Thymus (tissue), 11 donors: ENCODE measurements around the gene CALCOCO2. TPM values are rescaled to one million over a fixed set of nuclear protein-coding genes. Genes with fewer than 3 reads are reported as not detected.
A peak's percentile ranks its signal among the peaks of the same experiment; 100 is the strongest.
"Not testable (repeated sequence)": the region's sequence is repeated elsewhere in the genome, so short reads cannot be mapped to it uniquely, and the experiment has no call there.

Experiments
- DNase-seq, 9 donors: peaks; one replicate each; pipeline ENCODE4 v3.0.0-alpha.2; 2013; ENCODE audit warnings: low spot score in 9 of 9, low read depth in 6 of 9, missing footprints in 1 of 9
- H3K27ac ChIP-seq, 2 donors: one replicate each; pipeline ENCODE4 v1.5.1; 2013; ENCODE audit warnings: control low read depth in 1 of 2, low read depth in 1 of 2, low read length in 1 of 2, mild to moderate bottlenecking in 1 of 2, moderate library complexity in 1 of 2
- H3K27me3 ChIP-seq, 2 donors: one replicate each; pipeline ENCODE4 v1.5.1; 2013; ENCODE audit warnings: low read length in 1 of 2; ENCODE audit not compliant: control insufficient read depth in 2 of 2, insufficient read depth in 1 of 2
- H3K36me3 ChIP-seq, 2 donors: one replicate each; pipeline ENCODE4 v1.5.1; 2013; ENCODE audit warnings: low read length in 1 of 2, mild to moderate bottlenecking in 1 of 2, moderate library complexity in 1 of 2; ENCODE audit not compliant: control insufficient read depth in 2 of 2, insufficient read depth in 2 of 2
- H3K4me1 ChIP-seq, 2 donors: one replicate each; pipeline ENCODE4 v1.5.1; 2013; ENCODE audit warnings: low read length in 2 of 2; ENCODE audit not compliant: control insufficient read depth in 2 of 2, insufficient read depth in 2 of 2
- H3K4me3 ChIP-seq, 2 donors: one replicate each; pipeline ENCODE4 v1.5.1; 2013; ENCODE audit warnings: low read length in 2 of 2, control low read depth in 1 of 2, mild to moderate bottlenecking in 1 of 2
- H3K9me3 ChIP-seq, 2 donors: one replicate each; pipeline ENCODE4 v1.5.1; 2013; ENCODE audit warnings: low read length in 1 of 2, mild to moderate bottlenecking in 1 of 2; ENCODE audit not compliant: control insufficient read depth in 2 of 2, insufficient read depth in 1 of 2
- WGBS: extraction: QIAGEN DNeasy Blood & Tissue Kit; methylation state at CpG from one replicate; pipeline ENCODE4 v1.1.7; 2013; 5-methylcytosine and 5-hydroxymethylcytosine counted together
- polyA plus RNA-seq: library from polyadenylated mRNA; stranded (reverse); fragments of 200-250 nt; gene quantifications from one replicate; pipeline ENCODE4 v1.2.3, GENCODE V29; 2013
- total RNA-seq: library from RNA; stranded (reverse); fragments of 120-200 nt; gene quantifications from one replicate; pipeline ENCODE4 v1.2.4, GENCODE V29; 2013
- donor health status: healthy.

Gene CALCOCO2
- total and polyA plus RNA-seq, 2 donors = 30.8 to 90.6 TPM

- Histone ChIP-seq H3K9me3 (peaks cover 0 to 6% of the 10 kb centered on the region in 2 donors), H3K27me3 (peaks cover 8 to 64% of the 10 kb centered on the region in 2 donors), H3K4me1 (peaks cover 2 to 13% of the 10 kb centered on the region in 2 donors), H3K27ac (no peak within 1 kb of the TSS), H3K36me3 (no peaks in the 10 kb centered on the region), H3K4me3 (peak within 1 kb of the TSS; percentile 14 to 40)
- DNase-seq = peak in 7 of 9 donors; percentile 45 to 91 (median 78)
- WGBS = 2% methylated on average over 64 of the region's 64 CpGs
These were observed 13.9 kb upstream of the CALCOCO2 start, which contains the start of gene TTLL6 for GRCh38 chr17:48816774-48817590. TTLL6 (minus strand) TSS chr17:48817229; CDS start chr17:48817072, 157 bp downstream.

GRCh38 chr17:48818361-48818841, 12.4 kb upstream of the CALCOCO2 start:
- Histone ChIP-seq H3K4me3 (no peak overlapping the region), H3K9me3 (peaks cover 0 to 6% of the 10 kb centered on the region in 2 donors), H3K27me3 (peaks cover 8 to 58% of the 10 kb centered on the region in 2 donors), H3K36me3 (no peaks in the 10 kb centered on the region), H3K4me1 (peaks cover 2 to 13% of the 10 kb centered on the region in 2 donors), H3K27ac (no peak overlapping the region)
- DNase-seq = no peak
- WGBS = 87% methylated on average over 9 of the region's 9 CpGs

- Histone ChIP-seq H3K4me1 (peaks cover 2 to 13% of the 10 kb centered on the region in 2 donors), H3K27ac (no peak overlapping the region), H3K36me3 (no peaks in the 10 kb centered on the region), H3K4me3 (no peak overlapping the region), H3K9me3 (peaks cover 0 to 6% of the 10 kb centered on the region in 2 donors), H3K27me3 (peaks cover 8 to 48% of the 10 kb centered on the region in 2 donors)
- WGBS = 91% methylated on average over 11 of the region's 11 CpGs
- DNase-seq = no peak
These were observed 11.4 kb upstream of the CALCOCO2 start for GRCh38 chr17:48819466-48819865.

GRCh38 chr17:48820936-48821335, 9.9 kb upstream of the CALCOCO2 start:
- WGBS = 94% methylated on average over 6 of the region's 6 CpGs

GRCh38 chr17:48825446-48826381, 5.1 kb upstream of the CALCOCO2 start:
- H3K27me3 ChIP-seq = peaks cover 0 to under 1% of the 10 kb centered on the region in 2 donors
- WGBS = 95% methylated on average over 11 of the region's 11 CpGs
- no peak for DNase-seq
- H3K4me3 ChIP-seq = no peak overlapping the region
- H3K9me3 ChIP-seq = no peaks in the 10 kb centered on the region
- no peaks in the 10 kb centered on the region for H3K36me3 ChIP-seq
- H3K27ac ChIP-seq = no peak overlapping the region
- peaks cover 3 to 4% of the 10 kb centered on the region in 2 donors for H3K4me1 ChIP-seq

More at GRCh38 chr17:48820936-48821335, 9.9 kb upstream of the CALCOCO2 start:
- not testable (repeated sequence) for H3K36me3 ChIP-seq, H3K4me3 ChIP-seq, H3K9me3 ChIP-seq, DNase-seq, H3K27ac ChIP-seq
- H3K4me1 ChIP-seq = peaks cover 2 to 13% of the 10 kb centered on the region in 2 donors
- H3K27me3 ChIP-seq = peaks cover 5 to 34% of the 10 kb centered on the region in 2 donors

GRCh38 chr17:48831549-48831883, 681 bp downstream of the CALCOCO2 start:
- H3K36me3 ChIP-seq = no peaks in the 10 kb centered on the region
- no peak for DNase-seq
- peaks cover 0 to 3% of the 10 kb centered on the region in 2 donors for H3K9me3 ChIP-seq
- peaks cover 15 to 22% of the 10 kb centered on the region in 2 donors for H3K4me1 ChIP-seq
- peak overlapping the region; percentile 82 to 86 for H3K4me3 ChIP-seq
- H3K27me3 ChIP-seq = no peaks in the 10 kb centered on the region
- 6% methylated on average over 8 of the region's 8 CpGs for WGBS
- peak overlapping the region; percentile 83 to 87 for H3K27ac ChIP-seq

GRCh38 chr17:48834973-48835372, 4.1 kb downstream of the CALCOCO2 start:
- no peak overlapping the region for H3K4me3 ChIP-seq
- H3K4me1 ChIP-seq = peaks cover 17 to 45% of the 10 kb centered on the region in 2 donors
- no peak for DNase-seq
- no peak overlapping the region for H3K27ac ChIP-seq
- H3K27me3 ChIP-seq = no peaks in the 10 kb centered on the region
- WGBS = 93% methylated on average over 2 of the region's 2 CpGs
- H3K36me3 ChIP-seq = peaks cover 0 to 4% of the 10 kb centered on the region in 2 donors
- H3K9me3 ChIP-seq = peaks cover 0 to 3% of the 10 kb centered on the region in 2 donors

GRCh38 chr17:48835971-48836370, 5.1 kb downstream of the CALCOCO2 start:
- Histone ChIP-seq H3K9me3 (peaks cover 0 to 3% of the 10 kb centered on the region in 2 donors), H3K36me3 (peaks cover 0 to 6% of the 10 kb centered on the region in 2 donors), H3K4me3 (no peak overlapping the region), H3K27me3 (no peaks in the 10 kb centered on the region), H3K4me1 (peaks cover 15 to 45% of the 10 kb centered on the region in 2 donors), H3K27ac (no peak overlapping the region)
- 91% methylated on average over 2 of the region's 2 CpGs for WGBS
- no peak for DNase-seq
